HG03521 (cell line): Measurements from ENCODE around the gene FUT7.
"Not testable (repeated sequence)": the region's sequence is repeated elsewhere in the genome, so short reads cannot be mapped to it uniquely, and the experiment has no call there.

ENCODE experiments used
- ATAC-seq: cut with Tn5 transposase; IDR thresholded peaks from one replicate; pipeline ENCODE4 v1.9.1; 2021; ENCODE audit warnings: mild to moderate bottlenecking, moderate library complexity; ENCODE audit not compliant: unreplicated experiment

FUT7 gene

DNA sequence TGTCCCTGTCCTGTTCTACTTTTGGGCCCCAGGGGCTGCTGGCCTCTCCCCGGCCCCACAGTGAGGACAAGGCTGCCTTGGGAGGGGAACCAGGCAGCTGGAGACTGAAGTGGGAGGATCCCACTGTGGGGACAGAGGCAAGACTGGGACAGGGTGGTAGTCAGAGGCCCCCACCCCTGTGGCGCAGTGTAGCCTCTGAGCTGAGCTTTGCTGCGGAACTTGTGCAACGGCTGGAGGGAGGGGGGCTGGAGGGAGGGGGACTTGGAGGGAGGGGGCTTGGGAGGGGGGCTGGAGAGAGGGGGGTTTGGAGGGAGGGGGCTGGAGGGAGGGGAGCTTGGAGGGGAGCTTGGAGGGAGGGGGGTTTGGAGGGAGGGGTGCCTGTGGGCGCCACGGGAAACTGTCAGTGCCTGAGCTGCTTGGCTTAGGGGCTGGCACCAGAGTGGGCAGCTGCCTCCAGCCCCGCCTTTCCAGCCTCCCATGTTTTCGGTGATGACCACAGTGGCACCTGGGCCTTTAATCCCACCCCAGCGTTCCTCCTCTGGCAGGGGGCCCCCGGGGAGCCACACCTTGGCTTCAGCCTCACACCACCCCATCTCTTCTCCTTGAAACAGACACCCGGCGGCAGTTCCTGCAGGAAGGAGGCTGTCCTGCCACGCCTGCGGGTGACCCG lies 2.3 kb upstream of the FUT7 start:
- no peak for ATAC-seq

DNA sequence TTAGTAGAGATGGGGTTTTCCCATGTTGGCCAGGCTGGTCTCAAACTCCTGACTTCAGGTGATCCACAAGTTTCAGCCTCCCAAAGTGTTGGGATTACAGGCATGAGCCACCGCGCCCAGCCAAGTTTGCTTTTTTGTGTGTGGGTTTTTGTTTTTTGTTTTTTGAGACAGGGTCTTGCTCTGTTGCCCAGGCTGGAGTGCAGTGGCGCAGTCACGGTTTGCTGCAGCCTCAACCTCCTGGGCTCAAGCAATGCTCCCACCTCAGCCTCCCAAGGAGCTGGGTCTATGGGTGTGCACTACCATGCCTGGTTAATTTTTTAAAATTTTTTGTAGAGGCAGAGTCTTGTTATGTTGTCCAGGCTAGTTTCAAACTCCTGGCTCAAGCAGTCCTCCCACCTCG lies 1.6 kb upstream of the FUT7 start:
- not testable (repeated sequence) for ATAC-seq

DNA sequence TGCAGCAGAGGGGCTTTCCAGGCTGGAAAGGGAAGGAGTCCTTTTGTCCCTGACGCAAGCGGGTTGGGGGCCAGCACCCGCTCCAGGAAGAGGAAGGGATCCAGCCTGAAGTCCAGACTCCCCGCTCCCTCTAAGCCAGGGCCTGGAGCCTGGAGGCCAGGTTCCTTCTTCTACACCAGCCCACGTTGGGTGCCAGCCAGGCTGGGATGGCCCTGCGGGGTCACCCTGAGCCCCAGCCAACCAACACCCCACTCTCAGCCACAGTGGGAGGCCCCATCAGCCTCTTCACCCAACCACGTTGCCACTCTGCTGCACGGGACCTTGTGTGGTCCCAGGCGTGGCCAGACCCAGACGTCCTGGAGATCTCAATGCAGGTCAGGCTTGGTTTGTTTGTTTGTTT lies 970 bp upstream of the FUT7 start:
- no peak for ATAC-seq

DNA sequence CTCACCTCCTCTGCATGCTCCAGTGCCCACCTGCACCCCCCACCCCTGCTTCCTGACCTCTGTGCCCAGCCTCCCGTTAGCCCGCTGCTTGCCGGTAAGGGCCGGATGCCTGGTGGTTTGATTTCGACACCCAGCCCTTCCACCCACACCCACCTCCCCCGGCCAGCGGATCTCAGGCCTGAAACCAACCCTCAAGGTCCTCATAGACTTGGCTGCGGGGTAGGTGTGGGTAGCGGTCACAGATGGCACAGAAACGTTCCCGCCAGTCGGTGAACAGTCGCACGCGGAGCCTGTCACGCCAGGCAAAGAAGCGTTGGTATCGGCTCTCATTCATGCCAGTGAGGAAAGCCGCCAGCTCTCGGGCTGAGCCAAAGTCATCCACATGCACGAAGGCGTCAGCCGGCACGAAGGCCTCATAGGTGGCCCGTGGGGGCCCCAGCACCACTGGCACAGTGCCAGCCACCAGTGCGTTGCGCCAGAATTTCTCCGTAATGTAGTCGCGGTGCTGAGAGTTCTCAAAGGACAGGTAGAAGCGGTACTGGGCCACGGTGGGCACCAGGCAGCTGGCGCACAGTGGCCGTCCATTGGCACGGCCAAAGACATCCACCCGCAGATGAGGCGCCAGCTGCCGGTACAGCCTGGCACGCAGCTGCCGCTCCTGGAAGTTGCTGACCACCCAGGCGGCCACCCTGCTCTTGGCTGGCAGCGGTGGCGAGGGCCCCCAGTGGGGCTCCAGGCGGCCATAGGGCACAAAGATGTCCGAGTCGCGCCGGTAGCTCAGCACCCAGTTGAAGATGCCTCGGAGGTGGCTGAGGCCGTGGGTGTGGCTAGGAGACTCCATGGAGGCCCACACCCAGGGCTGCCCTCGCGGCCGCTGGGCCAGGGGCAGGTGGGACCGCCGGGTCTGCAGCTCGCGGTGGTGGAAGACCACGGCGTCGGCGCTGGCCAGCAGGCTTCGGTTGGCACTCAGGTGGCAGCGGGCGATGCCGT lies 1.1 kb downstream of the FUT7 start:
- no peak for ATAC-seq

DNA sequence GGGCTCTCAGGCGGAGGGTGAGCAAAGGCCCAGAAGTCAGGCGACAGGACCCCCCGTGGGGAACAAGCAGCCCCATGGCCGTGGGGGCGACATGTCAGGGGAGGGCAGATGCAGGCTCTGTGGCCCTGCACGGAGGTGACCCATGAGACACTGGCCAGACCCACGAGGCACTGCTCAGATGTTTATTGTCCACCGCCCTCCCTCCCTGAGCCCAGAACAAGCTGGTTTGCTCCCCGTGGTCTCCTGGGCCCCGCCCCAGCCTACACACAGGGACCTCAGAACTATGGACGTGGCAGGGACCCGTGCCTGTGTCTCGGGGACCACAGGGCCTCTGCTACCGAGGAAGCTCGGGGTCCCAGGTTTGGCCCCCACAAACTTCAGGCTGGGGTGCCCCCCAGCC lies 1.9 kb downstream of the FUT7 start:
- ATAC-seq, result no peak

DNA sequence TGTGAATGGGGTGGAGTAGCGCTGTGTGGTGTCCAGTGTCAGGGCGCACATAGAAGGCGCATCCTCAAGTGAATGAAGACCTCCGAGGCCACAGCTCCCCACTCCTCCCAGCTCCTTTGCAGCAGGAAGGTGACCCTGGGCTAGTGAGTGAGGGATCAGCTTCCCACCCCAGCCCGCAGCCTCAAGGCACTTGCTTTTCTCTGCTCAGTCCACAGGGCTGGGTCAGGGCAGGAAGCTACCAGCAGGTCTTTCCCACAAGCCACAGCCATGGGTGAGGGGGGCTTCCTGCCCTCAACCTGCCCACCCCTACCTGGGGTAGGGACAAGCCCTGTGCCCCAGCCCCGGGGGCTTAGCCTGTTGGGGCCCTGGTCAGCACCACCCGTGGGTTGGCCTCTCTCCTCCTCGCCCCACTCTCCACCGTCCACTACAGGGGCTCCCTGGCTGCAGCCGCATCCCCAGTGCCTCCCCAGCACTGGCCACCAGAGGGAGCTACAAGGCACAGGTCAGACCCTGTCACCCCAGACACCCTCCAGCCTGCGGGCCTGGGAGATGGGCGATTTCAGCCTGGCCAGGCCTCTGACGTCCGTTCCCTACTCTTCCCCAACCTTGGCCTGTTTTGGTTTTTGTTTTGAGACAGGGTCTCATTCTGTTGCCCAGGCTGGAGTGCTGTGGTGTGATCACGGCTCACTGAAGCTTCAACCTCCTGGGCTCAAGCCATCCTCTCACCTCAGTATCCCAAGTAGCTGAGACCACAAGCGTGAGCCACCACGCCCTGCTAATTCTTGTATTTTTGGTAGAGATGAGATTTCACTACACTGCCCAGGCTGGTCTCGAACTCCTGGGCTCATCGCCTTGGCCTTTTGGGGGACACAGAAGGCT lies 2.6 kb downstream of the FUT7 start:
- ATAC-seq, result no peak

DNA sequence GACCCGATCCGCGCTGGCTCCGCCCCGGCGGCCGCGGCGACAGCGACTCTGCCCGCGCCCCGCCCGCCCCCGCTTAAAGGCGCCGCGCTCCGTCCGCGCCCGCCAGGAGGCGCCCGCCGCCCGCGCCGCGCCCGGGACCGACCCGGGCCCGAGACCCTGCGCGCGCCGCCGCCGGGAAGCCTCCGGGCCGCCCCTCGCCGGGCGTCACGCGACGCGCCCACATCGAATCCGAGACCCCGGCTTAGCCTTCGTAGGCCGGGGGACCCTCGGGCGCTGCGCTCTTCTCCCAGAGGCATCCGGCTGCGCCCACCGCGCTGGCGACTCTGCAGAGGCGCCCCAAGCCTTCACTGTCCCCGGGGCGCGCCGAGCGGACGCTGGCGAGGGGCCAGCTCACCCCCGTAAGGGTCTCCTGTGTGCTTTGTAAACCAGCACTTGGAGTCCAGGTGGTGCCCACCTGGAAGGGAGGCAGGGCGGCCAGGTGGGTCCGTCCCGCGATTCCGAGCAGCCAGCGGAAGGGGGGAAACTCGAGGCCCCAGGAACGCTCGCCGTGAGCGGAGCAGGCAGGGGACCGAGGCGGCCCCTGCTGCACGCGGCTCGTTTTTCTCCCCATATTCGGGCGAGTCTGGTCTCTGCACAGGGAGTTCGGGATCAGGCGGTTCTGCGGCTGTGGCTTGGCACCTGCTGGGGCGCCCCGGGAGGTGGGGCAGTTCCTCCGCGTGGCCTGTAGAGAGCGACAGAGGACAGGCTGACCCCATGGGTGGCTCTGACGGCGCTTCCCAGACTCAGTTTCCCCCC lies 3.4 kb downstream of the FUT7 start:
- peak; percentile 48 for ATAC-seq

DNA sequence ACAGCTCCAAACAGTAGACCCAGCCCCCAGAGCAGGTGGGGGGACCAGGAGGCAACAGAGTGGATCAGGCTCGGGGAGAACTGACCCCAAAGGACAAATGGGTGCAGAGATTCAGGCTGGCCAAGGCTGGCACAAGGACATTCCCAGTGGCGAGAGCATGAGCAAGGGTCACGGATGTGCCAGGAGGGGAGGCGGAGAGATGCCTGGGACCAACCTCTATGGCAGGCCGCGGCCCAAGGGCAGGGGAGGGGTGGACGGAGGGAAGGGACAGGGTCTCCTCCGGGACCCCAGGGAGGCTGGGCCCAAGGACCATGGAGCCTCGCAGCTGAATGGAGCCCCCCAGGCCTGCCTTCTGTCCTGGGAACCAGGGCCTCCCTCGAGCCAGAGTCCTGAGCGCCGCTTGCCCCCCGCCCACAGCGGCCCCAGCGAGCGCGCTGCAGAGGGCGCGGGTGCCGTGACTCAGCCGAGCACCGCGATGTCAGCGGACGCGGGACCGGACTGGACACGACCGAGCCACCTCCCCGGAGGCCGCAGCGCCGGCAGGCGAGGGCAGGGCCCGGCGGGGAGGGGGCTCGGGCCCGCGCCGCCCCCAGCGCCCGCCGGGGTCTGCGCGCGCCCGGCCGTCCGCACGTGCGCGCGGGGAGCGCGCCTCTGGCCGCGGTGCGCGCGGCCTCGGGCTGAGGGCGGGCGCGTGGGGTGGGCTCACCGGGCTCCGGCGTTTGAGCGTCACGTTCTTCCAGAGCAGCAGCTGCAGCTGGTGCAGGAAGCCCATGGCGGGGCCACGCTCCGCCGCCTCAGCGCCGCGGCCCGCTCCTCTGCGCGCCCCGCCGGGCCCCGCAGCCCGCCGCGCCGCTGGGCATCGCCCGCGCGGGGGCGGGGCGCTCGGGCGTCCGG lies 4.3 kb downstream of the FUT7 start, which contains the start of gene ABCA2:
ABCA2 (minus strand) TSS at position 869 of the 894 bp plus-strand sequence; CDS start at position 772, 97 bp downstream.
- peak; percentile 4 for ATAC-seq

DNA sequence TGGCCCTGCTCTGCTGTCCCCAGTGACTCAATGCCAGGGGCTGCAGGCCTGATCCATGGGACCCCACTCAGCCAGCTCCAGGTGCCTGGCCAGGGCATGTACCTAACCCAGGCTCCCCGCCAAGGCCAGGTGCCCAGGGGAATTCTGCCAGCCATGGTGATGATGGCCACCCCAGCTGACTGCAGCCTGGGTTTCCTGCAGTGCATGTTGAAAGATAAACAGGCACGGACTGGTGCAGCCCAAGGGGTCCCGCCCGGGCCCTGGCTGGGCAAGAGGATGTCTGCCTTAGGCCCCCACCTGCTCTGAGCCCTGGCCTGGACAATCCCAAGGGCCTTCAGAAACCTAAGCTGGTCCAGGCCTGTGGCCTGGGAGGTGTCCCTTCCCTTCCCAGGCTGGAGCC lies 5.1 kb downstream of the FUT7 start:
- no peak for ATAC-seq

DNA sequence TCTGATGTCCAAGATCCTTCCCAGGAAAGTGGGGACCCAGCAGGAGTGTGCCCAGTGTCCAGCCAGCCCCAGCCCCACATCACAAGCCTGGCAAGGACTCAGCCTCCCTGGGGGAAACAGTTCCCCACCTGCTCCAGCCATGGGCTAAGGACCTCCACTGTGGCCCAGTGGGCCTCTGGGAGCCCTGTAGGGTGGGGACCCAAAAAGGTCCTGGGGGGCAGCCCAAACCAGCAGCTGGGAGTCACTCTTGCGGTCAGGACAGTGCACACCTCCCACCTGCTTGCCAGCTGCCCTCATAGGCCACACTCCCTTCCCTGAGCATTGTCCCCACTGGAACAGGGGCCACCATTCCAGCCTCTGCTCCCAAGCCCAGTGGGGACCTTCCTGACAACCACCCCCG lies 5.5 kb downstream of the FUT7 start:
- no peak for ATAC-seq

DNA sequence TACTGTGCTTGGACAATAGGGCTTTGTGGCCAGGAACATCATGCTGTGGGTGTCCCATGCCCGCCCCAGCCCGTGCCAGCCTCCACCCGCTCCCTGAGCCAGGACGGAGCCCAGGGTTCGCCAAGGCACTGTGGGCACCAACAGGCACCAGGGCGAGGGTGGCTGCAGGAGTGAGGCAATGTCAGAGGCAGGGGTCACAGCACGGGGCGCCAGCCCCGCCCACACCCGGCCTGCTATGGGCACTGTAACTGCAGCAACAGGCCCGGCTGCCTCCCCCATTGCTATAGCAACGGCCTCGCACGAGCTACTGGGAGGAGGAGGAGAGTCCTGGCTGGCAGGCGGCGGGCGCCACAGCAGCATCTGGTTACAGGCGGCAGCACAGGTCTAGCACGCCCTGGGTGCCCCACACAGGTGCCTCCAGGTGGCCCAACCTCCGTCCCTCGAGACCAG lies 6.3 kb downstream of the FUT7 start:
- ATAC-seq, result no peak

DNA sequence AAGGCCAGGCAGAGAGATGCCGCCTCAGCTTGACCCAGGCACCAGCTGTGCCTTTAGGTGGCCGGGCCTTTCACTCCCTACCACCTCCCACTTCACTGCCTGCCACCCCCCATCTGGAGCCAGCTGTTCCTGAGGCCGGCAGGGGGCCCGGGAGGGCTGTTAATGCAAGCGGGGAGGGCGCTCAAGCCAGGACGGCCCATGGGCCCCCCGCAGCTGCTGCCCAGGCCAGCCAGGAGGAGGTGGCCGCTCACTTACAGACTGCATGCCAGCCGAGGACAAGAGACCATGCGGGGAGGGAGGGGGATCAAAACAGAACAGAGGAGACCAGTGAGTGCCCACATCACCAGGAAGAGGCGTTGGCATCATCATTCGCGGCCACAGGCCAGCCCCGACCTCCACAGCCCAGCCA lies 8.3 kb downstream of the FUT7 start:
- ATAC-seq, result no peak

DNA sequence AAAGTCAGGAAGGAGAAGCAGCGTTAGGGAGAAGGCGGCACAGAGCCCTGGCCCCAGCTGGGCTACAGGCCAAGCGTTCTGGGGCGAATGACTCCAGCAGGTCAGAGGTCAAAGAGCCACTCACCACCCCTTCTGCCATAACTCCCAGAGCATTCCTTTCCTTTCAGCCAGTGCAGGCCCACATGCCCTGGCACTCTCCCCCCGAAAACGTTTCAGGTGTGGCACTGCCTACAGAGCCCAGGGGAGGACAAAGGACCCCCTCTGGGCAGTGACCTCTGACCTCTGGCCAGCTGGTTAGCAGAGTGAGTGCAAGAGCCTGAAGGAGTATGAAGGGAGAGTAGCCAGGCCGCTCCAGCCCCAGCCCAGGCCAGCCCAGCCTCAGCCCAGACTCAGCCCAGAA lies 8.7 kb downstream of the FUT7 start:
- no peak for ATAC-seq

DNA sequence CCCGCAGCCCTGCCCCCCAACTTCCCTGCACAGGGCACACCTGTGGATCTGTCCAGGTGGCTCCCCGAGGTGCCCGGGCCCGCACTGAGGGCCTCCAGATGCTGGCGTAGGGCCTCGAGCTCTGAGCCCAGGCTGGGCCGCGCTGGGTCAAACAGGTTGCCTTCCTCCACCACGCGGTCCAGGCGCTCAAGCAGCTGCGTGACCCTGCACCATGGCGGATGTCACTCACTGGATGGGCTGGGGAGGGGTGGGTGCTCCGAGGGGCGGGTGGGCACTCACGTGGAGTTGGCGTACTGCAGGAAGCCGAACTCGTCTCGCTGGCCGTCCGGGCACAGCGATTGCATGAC lies 9.3 kb downstream of the FUT7 start:
- no peak for ATAC-seq

DNA sequence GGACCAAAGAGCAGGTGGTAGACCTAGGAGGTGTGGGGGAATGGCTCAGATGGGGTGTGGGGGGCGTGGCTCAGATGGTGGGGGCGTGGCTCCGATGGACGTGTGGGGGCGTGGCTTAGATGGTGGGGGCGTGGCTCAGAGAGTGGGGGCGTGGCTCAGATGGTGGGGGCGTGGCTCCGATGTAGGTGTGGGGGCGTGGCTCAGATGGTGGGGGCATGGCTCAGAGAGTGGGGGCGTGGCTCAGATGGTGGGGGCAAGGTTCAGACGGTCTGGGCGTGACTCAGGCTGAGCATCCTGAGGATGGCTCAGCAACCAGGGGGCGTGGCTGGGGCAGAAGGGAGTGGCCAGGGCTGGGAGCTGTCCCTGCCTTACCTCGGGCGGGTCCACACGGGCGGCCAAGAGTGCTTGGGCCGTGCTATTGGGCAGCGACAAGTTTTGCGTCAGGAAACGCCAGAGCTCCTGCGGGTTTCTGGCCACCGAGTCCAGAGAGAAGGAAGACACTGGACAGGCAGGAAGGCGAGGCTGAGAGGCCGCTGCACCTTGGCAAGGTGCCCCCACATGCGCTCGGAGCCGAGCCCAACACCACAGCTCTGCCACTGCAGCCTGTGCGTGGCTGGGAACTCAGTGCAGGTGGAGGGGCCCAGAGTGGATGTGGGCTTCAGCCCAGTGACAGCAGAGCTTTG lies 9.8 kb downstream of the FUT7 start:
- no peak for ATAC-seq

DNA sequence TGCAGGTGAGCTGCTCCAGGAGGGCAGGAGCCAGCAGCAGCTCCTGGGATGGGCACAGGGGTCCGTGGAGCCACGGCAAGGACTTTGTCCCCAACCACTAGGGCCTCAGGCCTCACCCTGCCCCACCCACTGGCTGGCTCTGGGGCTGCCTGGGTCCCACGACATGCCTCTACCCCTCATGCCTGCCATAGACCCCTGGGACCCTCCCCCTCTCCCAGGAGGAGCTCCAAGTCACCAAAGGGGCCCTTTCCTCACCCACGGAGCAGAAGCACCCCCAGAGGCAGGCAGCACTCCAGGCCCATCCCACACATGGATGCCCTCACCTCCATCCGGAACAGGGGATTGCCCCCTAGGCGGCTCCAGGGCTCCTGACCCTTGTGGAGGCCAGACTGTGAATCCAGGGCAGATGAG lies 10.3 kb downstream of the FUT7 start:
- ATAC-seq, result no peak

DNA sequence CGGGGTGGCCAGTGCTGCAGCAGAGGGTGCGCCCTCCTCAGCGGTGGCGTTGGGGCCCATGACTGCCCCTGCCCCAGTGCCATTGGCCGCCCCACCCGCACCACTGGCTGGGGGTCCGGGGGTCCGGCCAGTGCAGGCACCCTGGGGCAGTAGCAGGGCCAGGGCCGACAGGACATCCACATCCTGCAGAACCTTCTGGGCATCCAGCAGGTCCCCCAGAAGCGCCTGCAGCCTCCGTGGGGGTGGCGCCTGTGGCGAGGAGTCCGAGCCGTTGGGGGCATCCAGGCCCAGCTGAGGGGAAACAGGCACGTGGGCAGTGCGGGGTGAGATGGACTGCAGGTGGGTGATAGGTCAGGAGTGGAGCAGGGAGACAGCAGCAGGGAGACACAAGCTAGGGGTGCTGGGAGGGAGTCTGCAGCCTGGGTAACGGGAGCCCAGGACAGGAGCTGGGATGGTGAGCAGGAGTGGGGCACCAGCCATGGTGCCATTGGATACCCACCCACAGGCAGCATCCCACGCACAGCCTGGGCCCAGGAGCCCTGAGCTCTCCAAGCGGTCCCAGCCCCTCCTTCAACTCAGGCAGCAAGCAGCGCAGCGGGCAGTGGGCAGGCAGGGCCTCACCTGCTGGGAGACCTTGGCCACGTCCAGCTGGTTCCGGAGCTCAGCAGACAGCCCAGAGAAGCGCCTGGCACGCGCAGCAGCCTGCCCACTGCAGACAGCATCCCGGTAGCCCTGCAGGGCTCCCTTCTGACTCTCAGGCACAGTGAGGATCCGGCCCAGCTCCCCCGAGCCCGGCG lies 10.9 kb downstream of the FUT7 start:
- ATAC-seq, result no peak
